Panc1 (cell line): ENCODE data around the gene CAPN8.

Source experiments
- POLR2AphosphoS5 ChIP-seq: IDR thresholded peaks from 2 replicates; pipeline ENCODE4 v1.6.1; 2012; ENCODE audit warnings: mild to moderate bottlenecking, low read depth, low read length, moderate library complexity
- SIN3A ChIP-seq: IDR thresholded peaks from 2 replicates; pipeline ENCODE4 v1.6.1; 2012; ENCODE audit warnings: low read depth, mild to moderate bottlenecking, low read length, moderate library complexity, borderline replicate concordance; ENCODE audit not compliant: insufficient read depth
- TCF7L2 ChIP-seq: IDR thresholded peaks from 2 replicates; pipeline ENCODE4 v1.6.1; 2011; ENCODE audit warnings: mild to moderate bottlenecking, low read depth, low read length, inconsistent platforms
- TF ChIP-seq, protein P1 (sequence below): fragments of 450-650 bp; IDR thresholded peaks from 2 replicates; pipeline ENCODE4 v1.5.1; 2017; ENCODE audit warnings: mild to moderate bottlenecking
- TF ChIP-seq, protein P2 (sequence below), 2 experiments: IDR thresholded peaks; 2 replicates each; pipeline ENCODE4 v1.6.1; 2011 to 2012; ENCODE audit warnings: low read depth in 2 of 2, control low read depth in 1 of 2, low read length in 1 of 2, mild to moderate bottlenecking in 1 of 2, moderate library complexity in 1 of 2; ENCODE audit not compliant: insufficient read depth in 1 of 2

DNA sequence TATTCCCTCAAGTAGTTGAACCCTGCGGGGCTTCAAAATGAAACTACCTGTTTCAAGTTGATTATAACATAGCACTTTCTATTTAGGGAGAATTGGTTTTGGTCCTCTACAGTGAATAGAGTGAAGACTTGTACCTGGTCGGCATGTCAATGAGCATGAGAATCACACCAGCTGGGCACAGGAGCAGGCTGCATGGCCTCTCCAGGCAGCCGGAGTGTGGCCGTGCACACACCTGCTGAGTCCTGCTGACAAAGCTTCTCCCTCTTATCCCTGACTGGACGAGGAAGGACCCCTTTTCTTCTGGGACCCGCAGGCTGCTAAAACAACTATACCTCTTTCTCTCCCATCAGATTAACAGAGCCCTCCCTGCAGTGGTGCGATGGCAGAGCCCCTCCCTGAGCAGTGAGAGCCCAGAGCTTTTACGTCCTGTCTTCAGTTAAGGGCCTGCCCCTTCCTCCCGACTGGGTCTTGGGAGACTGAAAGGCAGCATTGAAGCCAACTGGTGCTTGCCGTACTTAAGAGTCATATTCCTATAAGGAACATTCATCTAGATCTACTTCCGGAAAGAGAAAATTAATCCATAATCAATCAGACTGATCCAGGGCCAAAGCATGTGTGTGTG lies 124.9 kb downstream of the CAPN8 start:
- TF ChIP-seq POLR2AphosphoS5 (no peak), SIN3A (no peak), TCF7L2 (no peak)
- TF ChIP-seq, protein P1, sequence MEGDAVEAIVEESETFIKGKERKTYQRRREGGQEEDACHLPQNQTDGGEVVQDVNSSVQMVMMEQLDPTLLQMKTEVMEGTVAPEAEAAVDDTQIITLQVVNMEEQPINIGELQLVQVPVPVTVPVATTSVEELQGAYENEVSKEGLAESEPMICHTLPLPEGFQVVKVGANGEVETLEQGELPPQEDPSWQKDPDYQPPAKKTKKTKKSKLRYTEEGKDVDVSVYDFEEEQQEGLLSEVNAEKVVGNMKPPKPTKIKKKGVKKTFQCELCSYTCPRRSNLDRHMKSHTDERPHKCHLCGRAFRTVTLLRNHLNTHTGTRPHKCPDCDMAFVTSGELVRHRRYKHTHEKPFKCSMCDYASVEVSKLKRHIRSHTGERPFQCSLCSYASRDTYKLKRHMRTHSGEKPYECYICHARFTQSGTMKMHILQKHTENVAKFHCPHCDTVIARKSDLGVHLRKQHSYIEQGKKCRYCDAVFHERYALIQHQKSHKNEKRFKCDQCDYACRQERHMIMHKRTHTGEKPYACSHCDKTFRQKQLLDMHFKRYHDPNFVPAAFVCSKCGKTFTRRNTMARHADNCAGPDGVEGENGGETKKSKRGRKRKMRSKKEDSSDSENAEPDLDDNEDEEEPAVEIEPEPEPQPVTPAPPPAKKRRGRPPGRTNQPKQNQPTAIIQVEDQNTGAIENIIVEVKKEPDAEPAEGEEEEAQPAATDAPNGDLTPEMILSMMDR: no peak
- TF ChIP-seq, protein P2, sequence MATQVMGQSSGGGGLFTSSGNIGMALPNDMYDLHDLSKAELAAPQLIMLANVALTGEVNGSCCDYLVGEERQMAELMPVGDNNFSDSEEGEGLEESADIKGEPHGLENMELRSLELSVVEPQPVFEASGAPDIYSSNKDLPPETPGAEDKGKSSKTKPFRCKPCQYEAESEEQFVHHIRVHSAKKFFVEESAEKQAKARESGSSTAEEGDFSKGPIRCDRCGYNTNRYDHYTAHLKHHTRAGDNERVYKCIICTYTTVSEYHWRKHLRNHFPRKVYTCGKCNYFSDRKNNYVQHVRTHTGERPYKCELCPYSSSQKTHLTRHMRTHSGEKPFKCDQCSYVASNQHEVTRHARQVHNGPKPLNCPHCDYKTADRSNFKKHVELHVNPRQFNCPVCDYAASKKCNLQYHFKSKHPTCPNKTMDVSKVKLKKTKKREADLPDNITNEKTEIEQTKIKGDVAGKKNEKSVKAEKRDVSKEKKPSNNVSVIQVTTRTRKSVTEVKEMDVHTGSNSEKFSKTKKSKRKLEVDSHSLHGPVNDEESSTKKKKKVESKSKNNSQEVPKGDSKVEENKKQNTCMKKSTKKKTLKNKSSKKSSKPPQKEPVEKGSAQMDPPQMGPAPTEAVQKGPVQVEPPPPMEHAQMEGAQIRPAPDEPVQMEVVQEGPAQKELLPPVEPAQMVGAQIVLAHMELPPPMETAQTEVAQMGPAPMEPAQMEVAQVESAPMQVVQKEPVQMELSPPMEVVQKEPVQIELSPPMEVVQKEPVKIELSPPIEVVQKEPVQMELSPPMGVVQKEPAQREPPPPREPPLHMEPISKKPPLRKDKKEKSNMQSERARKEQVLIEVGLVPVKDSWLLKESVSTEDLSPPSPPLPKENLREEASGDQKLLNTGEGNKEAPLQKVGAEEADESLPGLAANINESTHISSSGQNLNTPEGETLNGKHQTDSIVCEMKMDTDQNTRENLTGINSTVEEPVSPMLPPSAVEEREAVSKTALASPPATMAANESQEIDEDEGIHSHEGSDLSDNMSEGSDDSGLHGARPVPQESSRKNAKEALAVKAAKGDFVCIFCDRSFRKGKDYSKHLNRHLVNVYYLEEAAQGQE (IDR thresholded peaks at IDR 0.05; ENCODE audit: insufficient read depth in 1 of 2, low read depth in 2 of 2, low read length in 1 of 2): no peak
